Activated CD8-positive, alpha-beta memory T cell treated with anti-CD3 and anti-CD28 coated beads for 48 hours (primary cell): ENCODE results near the gene CNIH1.
"Not testable (repeated sequence)": the region's sequence is repeated elsewhere in the genome, so short reads cannot be mapped to it uniquely, and the experiment has no call there.

Experiments
- DNase-seq, 3 experiments: peaks; one replicate each; pipeline ENCODE4 v3.0.0-alpha.2; 2020; ENCODE audit warnings: low read depth in 2 of 3, low spot score in 2 of 3

Gene CNIH1

GRCh38 chr14:54385556-54385955 lies 55.6 kb downstream of the CNIH1 start:
- no peak for DNase-seq

- no peak for DNase-seq
Measured at GRCh38 chr14:54383835-54384234, 57.3 kb downstream of the CNIH1 start.

- no peak for DNase-seq
Measured at GRCh38 chr14:54381821-54382220, 59.4 kb downstream of the CNIH1 start.

- not testable (repeated sequence) for DNase-seq
Measured at GRCh38 chr14:54380558-54380957, 60.6 kb downstream of the CNIH1 start.

- DNase-seq = not testable (repeated sequence)
Measured at GRCh38 chr14:54378893-54379292, 62.3 kb downstream of the CNIH1 start.

GRCh38 chr14:54377501-54377900 lies 63.7 kb downstream of the CNIH1 start:
- DNase-seq = no peak

GRCh38 chr14:54374117-54374884 lies 66.9 kb downstream of the CNIH1 start:
- DNase-seq = no peak
